HepG2 (cell line): ENCODE data around the gene FUT6. TPM values are rescaled to one million over a fixed set of nuclear protein-coding genes. Genes with fewer than 3 reads are reported as not detected.
A peak's percentile ranks its signal among the peaks of the same experiment; 100 is the strongest.

Source experiments
- AFF4 ChIP-seq: sonication (generic); formaldehyde crosslinking; IDR thresholded peaks from 2 replicates; pipeline ENCODE4 v1.4.0; 2020; ENCODE audit warnings: missing genetic modification reagents
- BATF2 ChIP-seq: sonication (generic); formaldehyde crosslinking; IDR thresholded peaks from 2 replicates; pipeline ENCODE4 v1.8.0; 2022; ENCODE audit warnings: mild to moderate bottlenecking, missing genetic modification reagents, moderate library complexity
- CC2D1A ChIP-seq: sonication (generic); formaldehyde crosslinking; IDR thresholded peaks from 2 replicates; pipeline ENCODE4 v1.8.1; 2023; ENCODE audit warnings: mild to moderate bottlenecking, missing genetic modification reagents
- CHD2 ChIP-seq: IDR thresholded peaks from 2 replicates; pipeline ENCODE4 v1.6.1; 2011; ENCODE audit warnings: low read depth, low read length, improper control_type of control experiment
- ELF1 ChIP-seq: sonication (generic); formaldehyde crosslinking; IDR thresholded peaks from 2 replicates; pipeline ENCODE4 v1.4.0; 2020; ENCODE audit warnings: missing genetic modification reagents
- HDAC6 ChIP-seq: fragments of 200-600 bp; sonication (generic); IDR thresholded peaks from 2 replicates; pipeline ENCODE4 v1.7.0; 2017; ENCODE audit warnings: mild to moderate bottlenecking, antibody characterized with exemption, low read length, low read depth
- NR2C2 ChIP-seq: sonication (generic); formaldehyde crosslinking; IDR thresholded peaks from 2 replicates; pipeline ENCODE4 v1.4.0; 2020; ENCODE audit warnings: missing genetic modification reagents, mild to moderate bottlenecking, moderate library complexity, borderline replicate concordance
- PITX1 ChIP-seq: sonication (generic); formaldehyde crosslinking; IDR thresholded peaks from 2 replicates; pipeline ENCODE4 v1.5.1; 2020; ENCODE audit warnings: mild to moderate bottlenecking, missing genetic modification reagents
- POGZ ChIP-seq: sonication (generic); formaldehyde crosslinking; IDR thresholded peaks from 2 replicates; pipeline ENCODE4 v1.4.0; 2020; ENCODE audit warnings: mild to moderate bottlenecking, missing genetic modification reagents
- PRMT3 ChIP-seq: sonication (generic); formaldehyde crosslinking; IDR thresholded peaks from 2 replicates; pipeline ENCODE4 v1.8.1; 2022; ENCODE audit warnings: low read depth, mild to moderate bottlenecking, moderate library complexity, missing genetic modification reagents, borderline replicate concordance
- RBM39 ChIP-seq: fragments of 200-400 bp; formaldehyde crosslinking; IDR thresholded peaks from one replicate; pipeline ENCODE4 v1.6.1; 2018; ENCODE audit warnings: antibody characterized with exemption, mild to moderate bottlenecking, low read depth, low read length; ENCODE audit not compliant: poor library complexity, severe bottlenecking
- SYNCRIP ChIP-seq: fragments of 200-400 bp; formaldehyde crosslinking; IDR thresholded peaks from 2 replicates; pipeline ENCODE4 v1.6.1; 2018; ENCODE audit warnings: mild to moderate bottlenecking, low read depth, low read length; ENCODE audit not compliant: insufficient read depth
- THAP7 ChIP-seq: sonication (generic); formaldehyde crosslinking; IDR thresholded peaks from 2 replicates; pipeline ENCODE4 v1.8.1; 2023; ENCODE audit warnings: mild to moderate bottlenecking, missing genetic modification reagents
- THRA ChIP-seq: sonication (generic); formaldehyde crosslinking; IDR thresholded peaks from 2 replicates; pipeline ENCODE4 v1.4.0; 2020; ENCODE audit warnings: missing genetic modification reagents, borderline replicate concordance
- ZBTB20 ChIP-seq: sonication (generic); formaldehyde crosslinking; IDR thresholded peaks from 2 replicates; pipeline ENCODE4 v1.8.1; 2023; ENCODE audit warnings: missing genetic modification reagents, low read depth, mild to moderate bottlenecking, borderline replicate concordance
- ZIK1 ChIP-seq: sonication (generic); formaldehyde crosslinking; IDR thresholded peaks from 2 replicates; pipeline ENCODE4 v1.5.0; 2020; ENCODE audit warnings: mild to moderate bottlenecking, low read depth, missing genetic modification reagents, borderline replicate concordance
- ZNF10 ChIP-seq: sonication (generic); formaldehyde crosslinking; IDR thresholded peaks from 2 replicates; pipeline ENCODE4 v1.4.0; 2020; ENCODE audit warnings: mild to moderate bottlenecking, low read depth, missing genetic modification reagents, borderline replicate concordance
- ZNF446 ChIP-seq: sonication (generic); formaldehyde crosslinking; IDR thresholded peaks from 2 replicates; pipeline ENCODE4 v1.5.0; 2020; ENCODE audit warnings: mild to moderate bottlenecking, missing genetic modification reagents
- ZNF468 ChIP-seq: sonication (generic); formaldehyde crosslinking; IDR thresholded peaks from 2 replicates; pipeline ENCODE4 v1.8.0; 2022; ENCODE audit warnings: mild to moderate bottlenecking, moderate library complexity, missing genetic modification reagents
- ZNF614 ChIP-seq: IDR thresholded peaks from 2 replicates; pipeline ENCODE4 v1.6.1; 2018; ENCODE audit warnings: missing biosample characterization, missing genetic modification reagents, inconsistent platforms, borderline replicate concordance
- ZNF781 ChIP-seq: sonication (generic); formaldehyde crosslinking; IDR thresholded peaks from 2 replicates; pipeline ENCODE4 v1.5.1; 2020; ENCODE audit warnings: borderline replicate concordance, mild to moderate bottlenecking, missing genetic modification reagents; ENCODE audit errors: not compliant biosample characterization
- ZNF841 ChIP-seq: sonication (generic); formaldehyde crosslinking; IDR thresholded peaks from 2 replicates; pipeline ENCODE4 v1.8.1; 2023; ENCODE audit warnings: missing genetic modification reagents, borderline replicate concordance
- polyA plus RNA-seq, 8 experiments: library from polyadenylated mRNA; depleted of rRNA in 3 of 8; stranded (reverse) in 7 of 8; unstranded in 1 of 8; fragments of >200 nt; fragmentation: Illumina TruSeq in 4 of 8; extraction: Trizol in 4 of 8; gene quantifications; 2 replicates each; pipeline versions ENCODE4 v1.2.1 to v1.2.3, GENCODE V29; 2011 to 2016; ENCODE audit warnings: low read depth in 4 of 8, missing spikeins in 1 of 8, mixed read lengths in 1 of 8; ENCODE audit not compliant: insufficient read depth in 1 of 8
- total RNA-seq, 5 experiments: library from RNA; depleted of rRNA; stranded (reverse); fragments of >200 nt; fragmentation: Illumina TruSeq; extraction: Trizol; gene quantifications; 2 replicates each; pipeline ENCODE4 v1.2.3, GENCODE V29; 2016; ENCODE audit warnings: low read depth in 1 of 5

The FUT6 gene
- total and polyA plus RNA-seq, 2 of the 13 experiments (the other 11 are each of a cell fraction or from before 2014, with no cell fraction given) = 8.2 to 27.7 TPM

GRCh38 chr19:5827891-5828660 is 11.4 kb downstream of the FUT6 start (continued):
- peak; percentile 62; the same call in 1 of the 2 replicates for TF ChIP-seq AFF4 (CRISPR knock-in tag)
- TF ChIP-seq ZNF781 (CRISPR knock-in tag) = peak; percentile 92
- TF ChIP-seq ZBTB20 (CRISPR knock-in tag) = no peak; the same call in 1 of the 2 replicates
- peak; percentile 81; the same call in 1 of the 2 replicates for TF ChIP-seq THAP7 (CRISPR knock-in tag)
- peak; percentile 47; the same call in 1 of the 2 replicates for TF ChIP-seq PITX1 (CRISPR knock-in tag)
- 0 out of 2 replicates have a peak, but pooled peaks have one; percentile 35 for TF ChIP-seq CC2D1A (CRISPR knock-in tag)
- TF ChIP-seq POGZ (CRISPR knock-in tag) = peak; percentile 89
- TF ChIP-seq HDAC6 = no peak
- TF ChIP-seq THRA (CRISPR knock-in tag) = peak; percentile 91
- no peak for TF ChIP-seq ZNF446 (CRISPR knock-in tag)
- TF ChIP-seq ZNF468 (CRISPR knock-in tag) = no peak
- peak; percentile 53; the same call in 1 of the 2 replicates for TF ChIP-seq ZNF841
- peak; percentile 68; the same call in 1 of the 2 replicates for TF ChIP-seq BATF2 (CRISPR knock-in tag)
- no peak for TF ChIP-seq ELF1 (CRISPR knock-in tag)
- no peak for TF ChIP-seq ZNF10 (CRISPR knock-in tag)
- no peak for TF ChIP-seq SYNCRIP
- TF ChIP-seq ZIK1 = no peak
- TF ChIP-seq NR2C2 = peak; percentile 83
- peak; percentile 100 for TF ChIP-seq CHD2
- peak; percentile 87 for TF ChIP-seq ZNF614
- peak; percentile 91 for TF ChIP-seq RBM39
- peak; percentile 90 for TF ChIP-seq PRMT3 (CRISPR knock-in tag)
